ENCODE results near the gene SPATA31D4. TPM values are rescaled to one million over a fixed set of nuclear protein-coding genes. Genes with fewer than 3 reads are reported as not detected.

SPATA31D4 gene
- total RNA-seq, 1 donor from 2014 or later = not detected

DNA sequence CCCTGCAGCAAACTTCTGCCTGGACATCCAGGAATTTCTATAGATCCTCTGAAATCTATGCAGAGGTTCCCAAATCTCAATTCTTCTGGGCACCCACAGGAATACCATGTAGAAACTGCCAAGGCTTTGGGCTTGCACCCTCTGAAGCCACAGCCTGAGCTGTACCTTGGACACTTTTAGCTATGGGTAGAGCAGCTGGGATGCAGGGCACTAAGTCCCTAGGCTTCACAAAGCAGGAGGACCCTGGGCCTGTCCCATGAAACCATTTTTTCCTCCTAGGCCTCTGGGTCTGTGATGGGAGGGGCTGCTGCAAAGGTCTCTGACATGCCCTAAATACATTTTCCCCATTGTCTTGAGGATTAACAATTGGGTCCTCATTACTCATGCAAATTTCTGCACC lies 27.4 kb downstream of the SPATA31D4 start:
- Mint-ChIP-seq H3K27ac (ENCODE audit: unreplicated experiment) (no peak overlapping the region), H3K4me1 (ENCODE audit: low read depth, unreplicated experiment) (no peaks in the 10 kb centered on the region), H3K4me3 (ENCODE audit: unreplicated experiment) (no peak overlapping the region), H3K27me3 (ENCODE audit: unreplicated experiment) (no peaks in the 10 kb centered on the region), H3K9me3 (ENCODE audit: unreplicated experiment) (peaks cover 7% of the 10 kb centered on the region), H3K36me3 (ENCODE audit: unreplicated experiment) (peaks cover 20% of the 10 kb centered on the region)
- TF ChIP-seq, protein P1, sequence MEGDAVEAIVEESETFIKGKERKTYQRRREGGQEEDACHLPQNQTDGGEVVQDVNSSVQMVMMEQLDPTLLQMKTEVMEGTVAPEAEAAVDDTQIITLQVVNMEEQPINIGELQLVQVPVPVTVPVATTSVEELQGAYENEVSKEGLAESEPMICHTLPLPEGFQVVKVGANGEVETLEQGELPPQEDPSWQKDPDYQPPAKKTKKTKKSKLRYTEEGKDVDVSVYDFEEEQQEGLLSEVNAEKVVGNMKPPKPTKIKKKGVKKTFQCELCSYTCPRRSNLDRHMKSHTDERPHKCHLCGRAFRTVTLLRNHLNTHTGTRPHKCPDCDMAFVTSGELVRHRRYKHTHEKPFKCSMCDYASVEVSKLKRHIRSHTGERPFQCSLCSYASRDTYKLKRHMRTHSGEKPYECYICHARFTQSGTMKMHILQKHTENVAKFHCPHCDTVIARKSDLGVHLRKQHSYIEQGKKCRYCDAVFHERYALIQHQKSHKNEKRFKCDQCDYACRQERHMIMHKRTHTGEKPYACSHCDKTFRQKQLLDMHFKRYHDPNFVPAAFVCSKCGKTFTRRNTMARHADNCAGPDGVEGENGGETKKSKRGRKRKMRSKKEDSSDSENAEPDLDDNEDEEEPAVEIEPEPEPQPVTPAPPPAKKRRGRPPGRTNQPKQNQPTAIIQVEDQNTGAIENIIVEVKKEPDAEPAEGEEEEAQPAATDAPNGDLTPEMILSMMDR (IDR thresholded peaks at IDR 0.05; ENCODE audit: partially characterized antibody, unreplicated experiment) = no peak
- no peak for DNase-seq

DNA sequence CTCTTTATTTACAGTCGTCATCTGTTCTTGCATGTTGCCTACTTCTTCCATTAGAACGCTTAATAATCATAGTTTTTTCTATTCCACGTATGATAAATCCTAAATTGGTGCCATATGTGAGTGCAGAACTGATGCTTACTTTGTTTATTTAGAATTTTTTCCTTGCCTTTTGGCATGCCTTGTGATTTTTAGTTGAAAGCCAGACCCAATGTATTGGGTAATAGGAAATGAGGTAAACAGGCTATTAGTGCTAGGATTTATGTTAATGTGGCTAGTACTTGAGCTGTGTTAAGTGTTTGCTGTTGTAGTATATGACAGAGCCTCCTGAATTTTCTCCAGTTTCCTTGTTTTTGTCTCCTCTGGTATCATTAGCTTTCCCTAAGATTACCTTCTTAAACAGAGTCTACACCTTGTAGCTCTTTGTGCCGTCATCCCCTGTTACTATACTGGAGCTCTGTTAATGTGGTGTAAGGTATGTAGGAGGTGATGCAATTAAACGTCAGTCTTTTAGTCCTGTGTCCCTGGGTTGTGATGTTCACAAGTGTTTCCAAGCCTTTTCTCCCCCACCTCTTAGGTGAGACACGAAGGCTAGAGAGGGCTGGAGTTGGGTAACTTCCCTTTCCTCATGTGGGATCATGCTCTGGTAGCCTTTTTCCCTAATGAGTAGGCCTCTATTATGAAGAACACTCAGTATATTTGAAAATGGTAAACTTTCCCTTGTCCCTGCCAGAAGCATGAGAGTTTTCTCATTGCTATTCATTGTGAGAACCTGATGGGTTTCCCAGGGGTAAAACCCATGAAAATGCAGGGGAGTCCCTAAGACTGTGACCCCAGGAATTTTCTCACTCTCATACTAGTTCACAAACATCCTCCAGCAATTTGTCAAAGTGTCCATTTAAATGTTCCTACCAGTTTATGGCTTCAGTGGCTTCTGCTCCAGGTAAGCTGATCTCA lies 36.3 kb downstream of the SPATA31D4 start:
- Mint-ChIP-seq H3K9me3 (ENCODE audit: unreplicated experiment) (no peaks in the 10 kb centered on the region), H3K36me3 (ENCODE audit: unreplicated experiment) (no peaks in the 10 kb centered on the region), H3K27ac (ENCODE audit: unreplicated experiment) (no peak overlapping the region), H3K4me1 (ENCODE audit: low read depth, unreplicated experiment) (no peaks in the 10 kb centered on the region), H3K27me3 (ENCODE audit: unreplicated experiment) (no peaks in the 10 kb centered on the region), H3K4me3 (ENCODE audit: unreplicated experiment) (no peak overlapping the region)
- TF ChIP-seq, protein P1 (IDR thresholded peaks at IDR 0.05; ENCODE audit: partially characterized antibody, unreplicated experiment) = no peak
- DNase-seq = no peak

DNA sequence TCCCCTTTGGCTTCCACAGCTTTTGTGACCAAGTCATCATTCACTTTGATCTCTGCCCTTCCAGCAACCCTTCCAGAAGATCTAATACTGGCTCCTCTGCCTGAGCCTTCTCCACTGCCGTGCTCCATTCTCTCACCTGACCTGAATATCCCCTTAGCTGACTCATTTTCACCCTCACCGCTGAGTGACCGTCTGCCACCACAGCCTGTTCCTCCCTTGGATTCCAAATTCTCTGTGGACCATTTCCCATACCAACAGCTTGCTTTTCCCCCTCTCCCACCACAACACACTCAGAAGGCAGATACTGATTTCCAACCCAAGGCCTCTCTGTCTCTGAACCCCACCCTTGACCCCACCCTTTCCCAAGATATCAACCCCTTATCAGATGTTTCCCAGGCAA lies 39.8 kb downstream of the SPATA31D4 start:
- Mint-ChIP-seq H3K4me1 (ENCODE audit: low read depth, unreplicated experiment) (no peaks in the 10 kb centered on the region), H3K27me3 (ENCODE audit: unreplicated experiment) (no peaks in the 10 kb centered on the region), H3K4me3 (ENCODE audit: unreplicated experiment) (no peak overlapping the region), H3K36me3 (ENCODE audit: unreplicated experiment) (no peaks in the 10 kb centered on the region), H3K27ac (ENCODE audit: unreplicated experiment) (no peak overlapping the region), H3K9me3 (ENCODE audit: unreplicated experiment) (peaks cover 2% of the 10 kb centered on the region)
- TF ChIP-seq, protein P1 (IDR thresholded peaks at IDR 0.05; ENCODE audit: partially characterized antibody, unreplicated experiment) = no peak
- no peak for DNase-seq

DNA sequence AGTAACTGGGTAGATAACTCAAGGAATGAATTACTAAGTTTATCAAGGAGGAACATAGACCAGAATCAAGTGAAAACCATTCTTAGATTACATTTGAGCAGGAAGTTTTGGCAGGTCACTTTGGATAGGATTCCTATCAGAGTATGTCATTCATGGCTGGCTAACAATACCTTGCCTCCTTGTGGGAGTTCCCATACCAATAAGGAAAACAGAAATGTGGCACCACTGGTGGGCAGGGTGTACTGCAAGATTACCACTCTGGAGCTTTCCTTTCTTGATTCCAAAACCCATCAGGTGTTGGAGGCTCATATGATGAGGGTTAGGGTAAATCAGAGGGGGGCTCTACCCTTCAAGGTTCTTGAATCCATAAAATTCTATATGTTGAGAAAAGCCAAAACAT lies 41.7 kb downstream of the SPATA31D4 start:
- Mint-ChIP-seq H3K27ac (ENCODE audit: unreplicated experiment) (no peak overlapping the region), H3K36me3 (ENCODE audit: unreplicated experiment) (no peaks in the 10 kb centered on the region), H3K9me3 (ENCODE audit: unreplicated experiment) (peaks cover 2% of the 10 kb centered on the region), H3K4me1 (ENCODE audit: low read depth, unreplicated experiment) (no peaks in the 10 kb centered on the region), H3K27me3 (ENCODE audit: unreplicated experiment) (no peaks in the 10 kb centered on the region), H3K4me3 (ENCODE audit: unreplicated experiment) (no peak overlapping the region)
- TF ChIP-seq, protein P1 (IDR thresholded peaks at IDR 0.05; ENCODE audit: partially characterized antibody, unreplicated experiment) = no peak
- no peak for DNase-seq

DNA sequence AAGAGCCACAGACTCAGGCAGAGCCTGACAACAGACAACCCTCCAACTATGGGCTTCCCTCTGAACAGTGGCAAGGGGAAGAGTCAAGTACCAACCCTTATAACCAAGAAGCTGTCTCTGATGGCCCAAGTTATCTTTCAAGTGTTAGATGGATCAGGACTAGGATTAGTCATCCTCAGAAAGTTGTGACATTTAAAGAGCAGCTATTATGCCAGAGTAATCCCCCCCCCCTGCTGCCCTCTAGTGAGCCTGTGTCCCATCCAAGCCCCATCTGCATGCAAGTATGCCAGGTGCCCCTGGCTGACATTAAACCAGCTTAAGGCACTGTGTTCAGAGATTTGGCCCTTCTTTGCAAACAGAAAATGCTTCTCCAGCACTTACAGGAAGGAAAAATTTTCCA lies 43.5 kb downstream of the SPATA31D4 start:
- no peaks in the 10 kb centered on the region for H3K4me1 Mint-ChIP-seq (ENCODE audit: low read depth, unreplicated experiment)
- peaks cover 2% of the 10 kb centered on the region for H3K9me3 Mint-ChIP-seq (ENCODE audit: unreplicated experiment)
- H3K4me3 Mint-ChIP-seq (ENCODE audit: unreplicated experiment) = no peak overlapping the region
- no peak for DNase-seq
- no peaks in the 10 kb centered on the region for H3K27me3 Mint-ChIP-seq (ENCODE audit: unreplicated experiment)
- no peak overlapping the region for H3K27ac Mint-ChIP-seq (ENCODE audit: unreplicated experiment)
- TF ChIP-seq, protein P1 (IDR thresholded peaks at IDR 0.05; ENCODE audit: partially characterized antibody, unreplicated experiment) = no peak
- no peaks in the 10 kb centered on the region for H3K36me3 Mint-ChIP-seq (ENCODE audit: unreplicated experiment)

Measured in glutamatergic neuron (in vitro differentiated cells).